ENCODE data around the gene SUN2.

Gene SUN2

DNA sequence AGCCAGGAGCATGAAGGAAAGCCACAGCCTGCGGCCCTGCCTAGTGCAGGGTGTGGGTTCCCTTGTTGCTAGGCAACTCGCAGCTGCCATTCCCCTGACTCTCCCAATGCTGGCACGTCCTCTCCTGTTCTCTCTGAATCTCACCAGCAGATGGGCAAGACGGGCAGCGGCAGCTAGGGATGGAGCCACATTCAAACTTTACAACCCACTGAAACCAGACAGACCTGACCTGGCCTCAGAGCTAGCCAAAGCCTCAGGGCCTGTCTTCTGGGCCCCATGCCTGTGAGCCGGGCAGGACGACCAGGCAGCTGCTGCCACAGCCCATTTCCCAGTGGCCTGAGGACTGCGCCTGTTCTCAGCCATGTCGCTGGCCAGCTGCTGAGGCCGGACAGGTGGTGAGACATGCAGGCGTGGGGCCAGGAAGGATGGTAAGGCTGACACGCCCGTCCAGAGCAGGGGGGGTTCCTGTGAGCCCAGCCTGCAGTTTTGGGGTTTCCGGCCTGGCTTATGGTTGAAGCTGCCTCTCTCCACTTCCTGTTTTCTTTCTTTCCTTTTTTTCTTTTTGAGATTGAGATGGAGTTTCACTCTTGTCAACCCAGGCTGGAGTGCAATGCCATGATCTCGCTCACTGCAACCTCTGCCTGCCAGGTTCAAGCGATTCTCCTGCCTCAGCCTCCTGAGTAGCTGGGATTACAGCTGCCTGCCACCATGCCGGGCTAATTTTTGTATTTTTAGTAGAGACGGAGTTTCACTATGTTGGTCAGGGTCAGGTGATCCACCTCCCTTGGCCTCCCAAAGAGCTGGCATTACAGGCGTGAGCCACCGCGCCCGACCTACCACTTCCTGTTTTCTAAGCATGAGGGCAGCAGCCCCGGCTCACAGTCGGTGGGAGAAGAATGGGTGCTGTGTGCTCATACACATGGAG, 4.1 kb downstream of the SUN2 start:
- peak; percentile 77 for DNase-seq

DNA sequence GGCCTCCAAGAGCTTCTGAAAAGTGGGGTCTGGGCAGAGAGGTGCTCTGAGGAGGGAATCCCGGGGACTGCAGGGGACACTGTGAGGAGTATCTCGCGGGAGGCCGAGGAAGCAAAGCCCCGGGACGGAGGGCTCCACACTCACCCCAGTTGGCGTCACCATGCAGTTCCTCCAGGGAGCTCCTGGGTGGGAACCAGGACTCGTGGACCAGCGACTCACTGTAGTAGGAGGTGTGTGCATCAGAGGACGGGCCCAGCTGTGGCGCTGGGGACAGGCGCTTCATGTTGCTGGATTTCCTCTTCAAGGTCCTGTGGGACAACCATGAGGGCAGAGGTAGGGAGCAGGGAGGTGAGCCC, 4.8 kb downstream of the SUN2 start:
- no peak for DNase-seq

DNA sequence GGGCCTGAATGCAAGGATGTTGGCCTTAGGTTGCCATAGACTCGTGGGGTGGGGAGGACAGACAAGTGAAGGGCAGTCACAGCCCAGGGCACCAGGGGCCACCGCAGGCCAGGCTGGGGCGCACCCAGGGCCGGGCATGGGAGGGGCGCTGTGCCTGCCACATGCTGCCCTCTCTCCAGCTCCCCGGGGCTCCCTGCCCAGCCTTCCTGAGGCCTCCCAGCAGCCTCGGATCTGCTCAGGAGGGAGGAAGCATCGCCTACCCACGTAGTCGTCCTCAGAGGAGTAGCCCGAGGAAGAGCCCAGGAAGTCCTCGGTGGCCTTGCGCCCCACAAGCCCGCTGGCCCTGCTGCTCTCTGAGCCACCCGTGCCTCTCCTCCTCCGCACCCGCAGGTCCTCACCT, 5.2 kb downstream of the SUN2 start:
- DNase-seq: no peak

DNA sequence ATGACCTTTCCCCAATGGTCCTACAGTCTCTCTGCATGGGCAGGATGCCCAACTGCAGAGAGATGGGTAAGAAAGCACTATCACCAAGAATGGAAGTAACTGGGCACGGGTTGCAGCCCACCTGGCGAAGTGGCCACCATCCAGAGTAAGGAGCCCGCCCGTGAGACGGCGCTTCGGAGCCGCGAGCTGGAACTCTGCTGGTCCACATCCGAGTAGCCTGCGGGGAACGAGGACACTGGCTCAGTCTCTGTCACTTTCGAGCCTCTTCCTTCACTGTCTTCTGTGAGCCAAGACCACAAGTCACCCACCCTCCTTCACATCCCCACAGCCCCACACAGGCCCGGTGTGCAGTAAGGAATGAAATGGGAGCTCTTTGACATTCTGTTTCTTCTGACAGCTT, 5.7 kb downstream of the SUN2 start:
- DNase-seq: no peak

DNA sequence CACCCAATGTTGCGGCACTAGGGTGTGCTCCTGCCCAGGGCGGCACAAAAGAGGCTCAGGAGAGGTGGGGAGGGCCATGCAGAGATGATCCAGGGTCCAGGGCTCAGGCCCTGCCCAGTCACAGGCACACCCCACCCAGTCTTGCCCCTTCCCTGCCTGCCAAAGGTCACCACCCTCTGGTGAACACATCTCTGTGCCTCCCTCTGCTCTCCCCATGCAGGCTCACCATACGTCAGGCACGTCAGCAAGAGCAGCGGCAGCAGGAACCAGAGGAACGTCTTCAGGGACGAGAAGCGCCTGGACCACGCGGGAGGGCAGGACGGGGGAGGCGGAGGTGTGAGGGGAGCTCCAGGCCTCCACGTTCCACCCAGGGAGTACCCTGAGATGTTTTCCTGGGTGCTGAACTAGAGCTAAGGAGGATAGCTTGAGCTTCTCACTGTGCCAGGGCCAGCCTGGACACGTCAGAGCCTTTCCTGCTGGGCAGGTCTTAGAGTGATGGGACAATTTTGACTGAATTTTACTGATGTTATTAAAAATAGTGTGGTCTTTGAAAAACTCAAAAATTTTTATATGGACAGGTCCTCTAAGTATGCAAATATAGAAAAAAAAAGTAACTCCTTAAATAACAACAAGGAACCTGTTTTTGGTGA, 7.2 kb downstream of the SUN2 start:
- no peak for DNase-seq

DNA sequence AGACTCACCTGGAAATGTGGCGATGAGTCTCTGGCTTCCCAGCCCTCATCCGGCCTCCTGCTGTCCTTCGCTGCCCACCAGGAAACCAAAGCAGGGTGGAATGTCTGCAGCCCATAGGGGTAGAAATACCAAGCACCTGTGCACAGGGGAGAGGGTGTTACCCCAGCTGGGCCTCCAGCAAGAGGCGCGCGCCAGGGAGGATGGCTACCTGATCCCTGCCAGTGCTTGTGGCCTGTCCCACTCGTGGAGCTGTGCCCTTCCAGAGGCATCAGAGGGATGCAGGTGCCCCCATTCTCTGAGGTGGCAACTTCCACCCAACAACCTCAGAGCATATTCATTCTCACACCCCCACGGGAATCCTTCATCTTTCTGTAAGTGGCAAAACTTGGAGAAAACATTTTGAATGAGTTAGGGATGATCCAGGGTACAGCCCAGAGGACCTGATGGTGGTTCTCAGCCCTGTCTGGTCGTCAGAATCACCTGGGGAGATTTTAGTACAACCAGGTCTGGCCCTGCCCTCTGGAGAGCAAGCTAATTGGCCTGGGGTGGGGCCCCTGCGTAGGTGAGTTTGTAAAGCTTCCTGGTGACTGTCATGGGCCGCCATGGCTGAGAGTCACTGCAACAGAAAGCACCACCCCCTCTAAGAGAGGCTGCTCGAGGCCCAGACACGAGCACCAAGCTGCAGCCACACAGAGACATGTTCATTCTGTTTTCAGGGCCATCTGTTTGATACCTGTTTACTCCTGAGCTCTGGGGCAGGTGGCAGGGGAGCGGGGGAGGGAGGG, 9.9 kb downstream of the SUN2 start:
- DNase-seq: no peak

DNA sequence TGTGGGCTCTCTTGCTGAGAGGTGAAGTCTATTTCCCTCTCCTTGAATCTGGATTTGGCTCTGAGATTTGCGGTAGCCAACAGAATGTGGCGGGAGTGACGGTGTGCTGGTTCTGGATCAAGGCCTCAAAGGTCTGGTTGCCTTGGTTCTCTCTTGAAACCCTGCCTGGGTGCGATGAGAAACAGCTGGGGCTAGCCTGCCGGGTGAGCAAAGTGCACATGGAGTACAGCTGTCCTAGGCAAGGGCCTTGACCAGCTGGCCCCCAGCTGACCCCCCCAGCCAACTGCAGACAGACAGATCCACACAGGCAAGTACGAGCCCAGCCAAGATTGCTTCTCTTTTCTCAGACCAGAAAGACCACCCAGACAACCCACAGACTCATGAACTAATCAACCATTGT, 10.8 kb downstream of the SUN2 start:
- DNase-seq: no peak

DNA sequence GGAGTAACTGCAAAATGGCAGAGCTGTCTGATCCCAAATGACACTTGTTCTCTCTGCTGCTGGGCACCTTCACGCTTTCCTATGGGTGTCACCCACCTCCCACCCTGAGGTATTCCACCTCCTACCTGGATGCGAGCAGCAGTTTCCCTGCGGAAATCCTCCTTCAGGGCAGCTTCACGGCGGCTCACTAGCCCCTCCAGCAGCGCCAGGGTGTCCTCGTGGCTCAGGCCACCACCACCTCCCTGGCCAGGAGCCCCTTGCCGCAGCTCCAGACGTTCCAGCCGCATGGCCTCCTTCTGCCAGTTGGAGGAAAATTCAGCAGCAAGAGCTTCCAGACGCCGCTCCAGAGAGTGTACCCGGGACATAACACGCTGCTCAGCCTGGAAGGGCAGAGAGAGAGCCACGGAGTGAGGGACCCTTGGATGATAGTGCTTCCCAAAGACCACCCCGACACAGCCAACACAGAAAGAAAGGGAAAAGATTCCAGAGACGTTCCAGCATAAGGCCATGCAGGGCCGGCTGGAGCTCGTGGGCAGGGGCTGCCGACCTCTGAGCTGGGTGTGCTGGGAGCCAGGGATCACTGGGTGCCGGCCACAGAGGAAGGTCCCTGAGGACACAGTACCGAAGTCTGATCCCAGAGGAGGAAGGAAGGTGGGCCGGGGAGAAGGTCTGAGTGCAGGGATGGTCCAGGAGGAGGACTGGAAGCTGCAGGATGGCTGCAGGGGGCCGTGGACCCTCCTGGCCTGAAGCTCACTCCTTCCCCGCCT, 13.4 kb downstream of the SUN2 start:
- no peak for DNase-seq

DNA sequence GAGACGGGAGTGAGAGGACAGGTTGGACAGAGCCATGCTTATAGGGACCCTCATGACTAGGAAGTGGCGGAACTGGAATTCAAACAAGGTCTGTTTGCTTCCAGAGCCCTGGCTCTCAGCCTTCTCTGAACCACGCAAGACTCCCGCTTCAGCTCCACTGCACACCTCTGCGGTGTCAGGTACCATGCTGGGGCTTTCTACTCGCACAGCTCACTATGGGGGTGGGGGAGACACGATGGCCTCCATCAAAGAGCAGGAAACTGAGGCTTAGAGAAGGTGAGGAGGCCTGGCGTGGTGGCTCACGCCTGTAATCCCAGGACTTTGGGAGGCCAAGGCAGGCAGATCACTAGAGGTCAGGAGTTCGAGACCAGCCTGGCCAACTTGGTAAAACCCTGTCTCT, 14.2 kb downstream of the SUN2 start:
- no peak for DNase-seq

DNA sequence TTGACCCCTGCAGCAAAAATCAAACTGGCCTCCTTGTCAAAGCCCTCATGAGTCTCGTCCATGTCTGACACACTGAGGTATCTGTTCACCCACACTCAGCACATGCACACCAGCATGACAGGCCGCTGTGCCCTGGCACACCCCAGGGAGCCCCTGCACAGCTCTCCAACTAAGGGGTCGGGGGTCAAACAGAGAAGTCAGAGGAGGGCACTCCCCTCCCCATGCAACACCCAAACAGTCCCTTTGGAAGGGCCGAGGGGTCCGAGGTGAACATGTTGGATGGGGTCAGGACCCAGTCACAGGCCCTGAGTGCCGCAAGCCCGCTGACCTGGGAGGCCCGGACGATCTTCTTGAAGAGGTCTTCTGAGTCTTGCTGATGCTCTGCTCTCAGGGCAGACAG, 14.6 kb downstream of the SUN2 start:
- DNase-seq: no peak

DNA sequence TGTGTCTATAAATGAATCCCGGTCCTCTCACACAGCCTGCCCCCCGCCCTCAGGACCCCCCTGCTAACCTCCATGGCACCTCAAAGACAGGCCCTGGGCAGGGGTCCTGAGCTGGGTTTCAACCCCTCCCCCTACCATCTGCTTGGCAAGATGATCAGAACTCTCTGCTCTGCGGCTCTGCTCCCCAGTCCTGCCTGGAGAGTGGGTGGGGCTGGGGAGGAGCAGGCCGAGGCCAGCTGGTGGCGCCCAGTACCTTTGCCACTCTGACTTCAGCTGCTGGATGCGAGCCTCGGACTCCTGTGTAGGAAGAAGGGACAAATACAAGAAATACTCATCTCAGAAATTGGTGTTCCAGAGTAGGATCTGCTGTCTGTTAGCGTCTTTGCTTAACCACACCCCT, 15.0 kb downstream of the SUN2 start:
- DNase-seq: no peak

DNA sequence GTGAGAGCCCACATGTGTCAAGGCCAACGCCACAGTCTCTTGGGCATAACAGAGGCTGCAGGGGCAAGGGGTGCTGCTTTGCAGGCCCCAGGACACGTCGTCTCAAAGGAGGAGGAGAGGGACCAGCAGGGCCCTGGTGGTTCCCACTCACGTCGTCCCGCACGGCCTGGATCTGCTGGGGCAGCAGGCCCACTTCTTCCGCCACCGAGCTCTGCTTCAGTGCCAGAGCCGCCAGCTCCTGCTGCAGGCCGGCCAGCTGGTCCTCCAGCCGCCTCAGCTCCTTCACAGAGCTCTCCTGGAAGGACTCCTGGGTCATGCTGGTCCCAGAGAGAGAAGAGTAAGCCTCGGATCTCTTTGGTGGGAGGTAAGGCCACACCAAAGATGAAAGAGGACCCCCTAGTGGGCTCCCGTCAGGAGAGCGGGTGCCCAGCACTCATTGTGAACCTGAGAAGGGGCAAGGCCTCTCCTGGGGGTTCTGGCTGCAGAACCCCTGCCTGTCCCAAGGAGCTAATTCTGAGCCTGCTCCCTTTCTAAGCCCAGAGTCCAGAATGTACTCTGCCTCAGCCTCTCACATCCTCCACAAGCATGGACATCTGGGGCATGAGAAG, 15.6 kb downstream of the SUN2 start:
- no peak for DNase-seq

DNA sequence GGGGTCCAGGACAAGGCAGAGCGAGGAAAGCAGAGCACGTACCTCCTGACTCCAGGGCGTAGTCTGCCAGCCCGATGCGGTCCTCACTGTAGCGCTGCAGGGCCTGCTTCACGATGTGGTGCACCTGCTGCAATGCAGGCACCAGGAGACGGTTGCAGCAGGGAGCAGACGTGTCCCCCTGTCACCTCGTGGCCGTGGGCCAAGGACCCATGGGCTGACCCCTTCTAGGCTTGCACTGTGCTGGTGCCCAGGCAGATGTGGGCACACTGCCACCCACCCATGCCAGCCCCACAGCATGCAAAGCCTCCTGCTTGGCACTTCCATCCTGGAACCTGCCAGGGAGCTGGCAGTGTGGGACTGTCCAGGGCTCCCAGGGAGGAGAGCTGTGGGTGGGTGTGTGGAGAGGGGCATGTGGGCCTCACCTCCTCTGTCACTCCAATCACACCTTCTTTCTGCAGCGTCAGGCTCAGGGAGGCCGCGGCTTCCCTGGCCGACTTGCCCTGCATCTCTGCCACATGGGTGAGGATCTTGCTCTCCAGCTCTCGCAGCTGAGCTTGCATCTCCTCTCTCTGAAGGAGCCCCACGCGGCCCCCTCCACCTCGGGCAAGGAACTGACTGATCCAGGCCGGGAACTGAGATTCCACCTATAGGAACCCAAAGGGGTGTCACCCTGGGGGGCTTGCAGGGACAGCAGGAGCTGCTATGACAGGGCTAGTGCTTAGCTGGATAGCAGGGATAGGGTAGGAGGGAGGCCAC, 16.3 kb downstream of the SUN2 start:
- no peak for DNase-seq

DNA sequence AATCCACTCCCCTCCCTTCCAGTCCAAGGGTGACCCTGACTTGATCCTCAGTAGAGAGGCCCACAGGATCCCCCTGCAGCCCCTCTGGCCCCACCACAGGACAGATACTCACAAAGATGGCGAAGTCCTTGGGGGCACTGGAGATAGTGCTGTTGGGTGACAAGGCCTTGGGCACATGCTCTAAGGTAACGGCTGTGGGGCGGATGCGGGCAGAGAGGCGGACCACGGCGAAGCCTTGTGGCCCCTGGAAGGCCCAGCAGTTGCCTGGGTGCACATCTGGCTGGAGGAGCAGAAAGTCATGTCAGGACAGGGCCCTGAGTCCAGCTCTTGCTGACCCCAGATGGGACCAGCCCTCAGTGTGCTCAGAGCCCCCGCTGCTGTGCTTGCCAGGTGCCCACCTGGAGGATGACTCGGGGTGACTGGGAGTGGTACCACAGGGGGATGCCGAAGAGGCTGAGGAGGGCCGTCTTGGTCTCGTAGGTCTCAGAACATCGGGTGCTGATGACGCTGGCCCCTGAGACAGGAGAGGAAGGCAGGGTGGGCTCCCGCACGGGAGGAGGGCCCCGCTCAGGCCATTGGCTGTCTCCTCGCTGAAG, 17.2 kb downstream of the SUN2 start:
- DNase-seq: no peak

DNA sequence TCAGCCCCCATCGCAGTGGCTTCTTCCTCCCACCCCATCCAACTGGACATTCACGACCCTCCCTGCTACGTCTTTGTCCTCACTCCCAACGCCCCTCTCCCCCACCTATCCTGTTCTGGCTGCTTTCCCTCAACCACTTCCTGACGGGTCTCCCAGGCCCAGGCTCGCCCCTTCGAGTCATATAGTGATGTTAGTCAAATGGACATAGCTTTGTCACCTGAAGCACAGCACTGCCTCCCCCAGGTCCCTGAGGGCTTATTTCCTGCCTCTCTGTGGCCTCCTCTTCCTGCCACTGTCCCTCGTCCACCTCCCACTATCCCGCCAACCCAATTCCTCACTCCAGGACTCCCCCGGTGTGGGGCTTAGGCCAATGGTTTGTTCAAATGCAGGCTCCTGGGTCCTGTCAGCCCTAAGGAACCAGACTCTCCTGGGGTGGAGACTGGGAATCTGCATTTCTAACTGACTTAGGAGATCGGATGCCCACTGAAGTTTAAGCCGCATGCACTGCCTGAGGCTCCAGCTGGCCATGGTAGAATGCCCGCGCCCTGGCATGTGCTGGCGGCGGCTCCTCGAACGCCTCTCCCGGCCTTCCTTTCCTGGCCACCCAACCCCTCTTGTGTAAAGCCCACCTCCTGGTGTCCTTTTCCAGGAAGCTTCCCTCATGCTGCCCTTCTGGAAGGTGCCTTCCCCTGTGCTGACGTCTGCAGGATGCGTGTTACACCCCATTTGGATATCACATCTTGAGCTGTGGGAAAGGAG, 18.3 kb downstream of the SUN2 start:
- no peak for DNase-seq

DNA sequence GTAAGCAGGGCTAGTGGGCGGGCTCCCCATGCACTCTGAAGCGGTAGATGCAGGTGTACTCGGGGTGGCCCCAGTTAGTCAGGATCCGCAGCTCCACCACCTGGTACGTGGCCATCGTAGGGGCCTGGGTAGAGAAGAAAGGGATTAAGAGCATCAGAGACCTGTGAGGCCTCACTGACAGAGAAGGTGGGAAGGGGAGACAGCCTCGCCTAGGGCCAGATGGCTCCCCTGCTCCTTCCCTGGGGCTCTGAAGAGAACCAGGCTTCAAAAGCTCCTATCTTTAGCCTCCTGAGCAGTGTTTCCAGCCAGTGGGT, 19.6 kb downstream of the SUN2 start:
- no peak for DNase-seq

DNA sequence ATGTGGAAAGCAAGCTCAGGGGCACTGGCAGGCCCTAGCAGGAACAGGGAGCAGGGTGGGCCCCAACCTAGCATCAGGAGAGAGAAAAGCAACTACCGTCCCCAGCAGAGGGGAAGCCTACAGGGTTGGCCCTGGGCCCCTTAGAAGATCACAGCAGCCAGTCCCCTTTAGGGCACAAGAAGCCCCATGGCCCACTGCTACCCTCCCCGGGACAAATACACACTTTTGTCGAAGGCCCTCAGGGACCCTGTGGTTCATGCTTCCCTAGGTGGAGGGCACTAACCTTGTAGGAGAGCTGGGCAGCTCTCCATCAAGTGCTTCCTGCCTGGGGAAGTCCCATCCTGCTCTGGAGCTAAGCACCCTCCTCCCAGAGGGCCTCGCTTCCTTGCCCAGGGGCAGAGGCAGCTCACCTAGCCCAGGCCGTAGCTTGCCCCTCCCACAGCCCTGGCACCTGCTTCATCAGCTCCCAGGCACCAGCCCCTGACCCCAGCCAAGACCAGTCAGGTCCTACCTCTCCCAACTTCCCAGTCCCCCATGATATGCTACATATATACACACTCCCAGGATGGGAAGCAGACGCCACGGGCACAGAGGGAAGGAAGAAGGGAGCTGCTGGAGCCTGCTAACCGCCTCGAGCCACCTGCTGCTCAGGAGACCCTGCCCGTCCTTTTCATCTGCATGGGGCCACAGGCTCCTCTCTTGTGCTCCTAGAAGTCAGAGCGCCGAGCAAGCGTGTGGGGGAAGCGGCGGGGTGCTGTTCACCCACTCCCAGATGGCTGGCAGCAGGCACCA, 20.1 kb downstream of the SUN2 start:
- DNase-seq: no peak

DNA sequence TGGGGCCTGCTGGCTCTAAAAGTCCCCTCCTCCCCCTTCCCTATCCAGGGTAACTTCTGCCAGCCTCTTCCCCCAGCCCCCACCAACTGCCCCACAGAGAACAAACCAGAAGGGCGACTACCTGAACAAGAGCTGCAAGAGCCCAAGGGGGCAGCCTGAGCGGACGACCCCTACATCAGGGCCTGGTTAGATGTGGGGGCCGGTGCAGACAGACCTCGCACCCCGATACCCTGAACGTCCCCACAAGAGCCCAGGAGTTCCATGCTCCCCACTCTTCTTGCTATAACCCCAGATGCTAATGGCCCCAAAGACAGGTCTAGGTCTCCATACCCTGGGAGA, 20.7 kb downstream of the SUN2 start:
- no peak for DNase-seq

DNA sequence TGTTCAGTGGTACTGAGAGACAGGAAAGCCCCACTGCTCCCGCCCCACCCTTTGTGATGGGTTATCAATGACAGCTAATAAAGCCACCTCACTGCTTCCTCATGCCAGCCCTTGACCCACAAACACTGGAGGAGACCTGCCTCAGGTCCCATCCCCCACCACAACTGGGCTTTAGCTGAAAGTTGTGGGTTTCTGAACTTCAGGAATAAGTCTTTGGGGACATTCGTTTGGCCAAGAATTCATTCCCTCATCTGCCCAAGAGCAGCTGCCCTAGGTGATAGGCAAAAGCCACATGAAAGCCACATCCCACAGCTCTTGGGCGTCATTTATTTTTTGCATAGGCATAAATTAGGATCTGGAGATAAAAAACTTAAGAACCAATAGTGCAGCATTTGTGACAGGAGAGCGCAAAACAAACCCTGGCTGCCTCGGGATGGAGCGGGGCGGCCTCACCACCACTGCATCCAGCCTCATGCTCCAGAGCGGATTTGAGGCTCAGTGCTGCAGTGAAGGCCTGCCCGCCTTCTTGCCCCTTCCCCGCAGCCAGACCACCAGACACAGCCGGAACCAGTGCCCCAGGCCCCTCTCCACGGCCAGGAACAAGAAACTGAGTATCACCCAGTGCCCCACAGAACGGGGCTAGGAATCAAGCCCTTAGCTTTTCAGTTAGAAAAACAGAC, 21.2 kb downstream of the SUN2 start:
- DNase-seq: no peak
